AG09309 (cell line): ENCODE data around the gene MT4.

Experiments used
- DNase-seq: peaks from one replicate; pipeline ENCODE4 v3.0.0-alpha.2; 2010; ENCODE audit warnings: low read depth
- H3K4me3 ChIP-seq: 2 replicates; pipeline ENCODE4 v1.5.1; 2011; ENCODE audit warnings: mild to moderate bottlenecking, low read depth, low read length, moderate library complexity; ENCODE audit not compliant: control insufficient read depth
- TF ChIP-seq, protein P1 (sequence below): IDR thresholded peaks from 2 replicates; pipeline ENCODE4 v1.5.1; 2011; ENCODE audit warnings: mild to moderate bottlenecking, low read depth, low read length, inconsistent platforms; ENCODE audit not compliant: insufficient read depth, control insufficient read depth; ENCODE audit errors: missing control alignments

Gene MT4

DNA sequence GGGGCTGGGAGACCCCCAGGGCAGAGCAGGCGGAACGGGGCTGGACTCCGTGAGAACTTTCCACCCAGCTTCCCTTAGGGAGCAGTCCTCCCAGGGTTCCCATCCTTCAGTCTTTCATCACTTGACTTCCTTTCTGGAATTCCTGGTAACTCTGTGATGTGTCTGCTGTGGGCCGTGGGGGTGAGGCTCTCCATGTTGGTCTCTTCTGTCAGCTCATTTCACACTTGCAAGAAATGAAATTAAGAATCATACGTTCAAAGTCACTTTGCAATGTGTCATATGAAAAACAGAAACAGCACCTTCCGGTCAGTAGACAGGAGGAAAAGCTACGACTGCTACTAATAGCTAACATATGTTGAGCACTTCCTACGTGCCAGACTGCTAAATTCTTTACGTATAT is 39.6 kb upstream of the MT4 start:
- peak; percentile 17 for DNase-seq
- TF ChIP-seq, protein P1, sequence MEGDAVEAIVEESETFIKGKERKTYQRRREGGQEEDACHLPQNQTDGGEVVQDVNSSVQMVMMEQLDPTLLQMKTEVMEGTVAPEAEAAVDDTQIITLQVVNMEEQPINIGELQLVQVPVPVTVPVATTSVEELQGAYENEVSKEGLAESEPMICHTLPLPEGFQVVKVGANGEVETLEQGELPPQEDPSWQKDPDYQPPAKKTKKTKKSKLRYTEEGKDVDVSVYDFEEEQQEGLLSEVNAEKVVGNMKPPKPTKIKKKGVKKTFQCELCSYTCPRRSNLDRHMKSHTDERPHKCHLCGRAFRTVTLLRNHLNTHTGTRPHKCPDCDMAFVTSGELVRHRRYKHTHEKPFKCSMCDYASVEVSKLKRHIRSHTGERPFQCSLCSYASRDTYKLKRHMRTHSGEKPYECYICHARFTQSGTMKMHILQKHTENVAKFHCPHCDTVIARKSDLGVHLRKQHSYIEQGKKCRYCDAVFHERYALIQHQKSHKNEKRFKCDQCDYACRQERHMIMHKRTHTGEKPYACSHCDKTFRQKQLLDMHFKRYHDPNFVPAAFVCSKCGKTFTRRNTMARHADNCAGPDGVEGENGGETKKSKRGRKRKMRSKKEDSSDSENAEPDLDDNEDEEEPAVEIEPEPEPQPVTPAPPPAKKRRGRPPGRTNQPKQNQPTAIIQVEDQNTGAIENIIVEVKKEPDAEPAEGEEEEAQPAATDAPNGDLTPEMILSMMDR: no peak
- no peak overlapping the region for H3K4me3 ChIP-seq

DNA sequence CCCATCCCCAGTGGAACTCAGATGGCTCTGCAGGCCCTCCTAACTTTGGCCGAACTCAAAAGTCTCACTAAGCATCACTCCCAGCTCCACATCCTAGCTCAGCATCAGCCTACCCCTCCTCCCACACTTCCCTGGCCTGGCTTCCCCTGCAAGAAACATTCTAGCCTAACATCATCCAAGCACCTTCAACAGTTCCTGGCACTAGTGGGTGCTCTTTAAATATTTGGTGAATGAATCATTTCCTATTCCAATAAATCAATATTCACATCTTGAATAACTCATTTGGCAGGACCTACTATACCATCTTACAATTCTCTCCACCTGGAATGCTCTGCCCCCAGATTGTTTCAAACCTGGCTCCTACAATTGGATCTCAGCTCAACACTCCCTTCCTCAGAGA is 34.0 kb upstream of the MT4 start:
- no peak for DNase-seq
- TF ChIP-seq, protein P1: no peak
- H3K4me3 ChIP-seq: no peak overlapping the region

DNA sequence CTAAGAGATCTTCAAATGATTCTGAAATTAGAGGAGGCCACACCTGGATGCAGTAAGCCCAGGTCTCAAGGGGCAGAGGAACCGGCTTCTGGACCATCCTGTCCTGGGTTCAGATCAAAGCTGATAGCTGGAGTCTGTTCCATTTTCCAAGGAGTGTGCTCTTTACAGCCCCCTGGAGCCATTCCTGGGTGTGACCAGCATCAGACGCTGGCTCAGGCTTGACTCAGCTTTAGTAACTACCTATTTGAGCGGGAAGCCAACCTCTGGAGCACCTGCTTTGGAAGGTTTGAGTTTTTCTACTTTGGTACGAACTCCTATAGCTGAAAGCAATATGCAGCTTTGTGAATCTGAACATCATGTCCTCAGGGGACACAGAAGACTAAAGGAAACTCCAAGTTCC is 32.2 kb upstream of the MT4 start:
- DNase-seq: no peak
- no peak overlapping the region for H3K4me3 ChIP-seq
- TF ChIP-seq, protein P1: no peak

DNA sequence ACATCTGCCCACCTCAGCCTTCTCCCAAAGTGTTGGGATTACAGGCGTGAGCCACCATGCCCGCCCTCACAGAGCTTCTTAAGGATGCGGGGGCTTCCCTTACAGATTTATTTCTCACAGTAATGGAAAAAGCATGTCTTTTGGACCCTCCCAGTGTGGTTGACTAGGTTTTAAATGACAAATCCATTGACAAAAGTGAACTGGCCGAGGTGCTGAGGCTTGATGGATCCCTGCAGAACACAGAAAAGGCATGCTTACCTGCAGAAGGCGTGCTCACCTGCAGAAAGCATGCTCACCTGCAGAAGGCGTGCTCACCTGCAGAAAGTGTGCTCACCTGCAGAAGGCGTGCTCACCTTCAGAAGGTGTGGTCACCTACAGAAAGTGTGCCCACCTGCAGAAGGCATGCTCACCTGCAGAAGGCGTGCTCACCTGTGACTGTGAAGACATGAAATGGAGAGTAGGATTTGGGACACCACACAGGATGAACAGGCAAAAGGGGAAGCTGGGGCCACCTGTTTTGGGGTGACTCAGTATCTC is 30.0 kb upstream of the MT4 start:
- TF ChIP-seq, protein P1: no peak

DNA sequence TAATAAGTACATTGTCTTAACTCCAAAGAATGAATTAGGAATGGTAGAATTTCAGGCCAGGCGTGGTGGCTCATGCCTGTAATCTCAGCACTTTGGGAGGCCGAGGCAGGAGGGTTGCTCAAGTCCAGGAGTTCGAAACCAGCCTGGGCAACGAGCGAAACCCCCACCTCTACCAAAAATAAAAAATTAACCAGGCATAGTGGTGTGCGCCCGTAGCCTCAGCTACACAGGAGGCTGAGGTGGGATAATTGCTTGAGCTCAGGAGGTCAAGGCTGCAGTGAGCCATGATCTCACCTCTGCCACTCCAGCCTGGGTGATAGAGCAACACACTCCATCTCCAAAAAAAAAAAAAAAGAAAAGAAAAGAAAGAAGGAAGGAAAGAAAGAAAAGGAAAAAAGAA is 26.5 kb upstream of the MT4 start:
- no peak for DNase-seq
- TF ChIP-seq, protein P1: no peak
- no peak overlapping the region for H3K4me3 ChIP-seq

More for the DNA sequence above, 30.0 kb upstream of the MT4 start:
- DNase-seq: no peak
- no peak overlapping the region for H3K4me3 ChIP-seq

DNA sequence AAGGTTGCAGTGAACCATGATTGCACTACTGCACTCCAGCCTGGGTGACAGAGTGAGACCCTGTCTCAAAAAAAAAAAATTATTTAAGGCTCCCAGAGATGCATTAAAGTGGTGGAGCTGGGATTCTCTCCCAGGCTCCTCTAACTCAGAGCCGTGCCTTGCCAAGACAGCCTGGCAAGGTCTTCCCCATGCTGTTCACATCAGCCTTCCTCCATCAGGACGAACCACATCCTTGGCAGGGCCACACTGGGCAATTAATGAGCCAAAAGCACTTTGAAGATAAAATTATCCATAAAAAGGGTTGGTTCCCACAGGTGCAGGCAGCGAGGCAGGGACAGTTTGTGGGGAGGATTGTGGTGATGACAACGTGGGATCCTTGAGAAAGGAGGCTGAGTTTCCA is 25.2 kb upstream of the MT4 start:
- TF ChIP-seq, protein P1: no peak
- DNase-seq: no peak

DNA sequence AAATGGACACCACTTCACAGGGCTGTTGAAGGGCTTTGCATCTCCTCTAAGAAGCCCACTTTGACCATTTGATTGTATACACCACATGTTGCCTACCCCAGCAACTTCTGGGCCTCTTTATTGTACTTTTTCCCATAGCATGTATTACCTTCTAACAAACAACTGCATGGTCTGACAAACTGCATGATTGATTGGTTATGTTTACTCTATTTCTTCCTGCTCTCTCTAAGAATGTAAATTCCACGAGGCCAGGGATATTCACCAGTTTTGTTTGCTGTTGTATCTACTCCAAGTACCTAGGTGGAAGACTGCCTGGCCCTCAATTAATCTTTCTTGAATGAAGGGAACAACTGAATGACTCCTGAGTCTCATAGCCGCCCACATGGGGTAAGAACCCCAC is 22.8 kb upstream of the MT4 start:
- DNase-seq: no peak
- TF ChIP-seq, protein P1: no peak

More for the DNA sequence above, 25.2 kb upstream of the MT4 start:
- H3K4me3 ChIP-seq: no peak overlapping the region

More for the DNA sequence above, 22.8 kb upstream of the MT4 start:
- no peak overlapping the region for H3K4me3 ChIP-seq
